ENCODE measurements around the gene GPR179.

The GPR179 gene

DNA sequence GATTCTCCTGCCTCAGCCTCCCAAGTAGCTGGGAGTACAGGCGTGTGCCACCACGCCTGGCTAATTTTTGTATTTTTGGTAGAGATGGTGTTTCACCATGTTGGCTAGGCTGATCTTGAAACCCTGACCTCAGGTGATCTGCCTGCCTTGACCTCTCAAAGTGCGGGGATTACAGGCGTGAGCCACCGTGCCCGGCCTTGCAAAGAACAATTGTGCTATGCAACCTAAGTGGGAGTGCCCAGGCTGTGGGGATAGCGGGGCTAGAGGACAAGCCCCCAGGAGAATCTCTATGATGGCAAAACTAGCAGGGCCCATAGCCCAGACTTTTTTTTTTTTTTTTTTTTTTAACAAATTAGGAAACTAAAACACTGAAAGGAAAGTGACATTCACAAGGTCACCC is 2.0 kb upstream of the GPR179 start:
- no peak for DNase-seq

DNA sequence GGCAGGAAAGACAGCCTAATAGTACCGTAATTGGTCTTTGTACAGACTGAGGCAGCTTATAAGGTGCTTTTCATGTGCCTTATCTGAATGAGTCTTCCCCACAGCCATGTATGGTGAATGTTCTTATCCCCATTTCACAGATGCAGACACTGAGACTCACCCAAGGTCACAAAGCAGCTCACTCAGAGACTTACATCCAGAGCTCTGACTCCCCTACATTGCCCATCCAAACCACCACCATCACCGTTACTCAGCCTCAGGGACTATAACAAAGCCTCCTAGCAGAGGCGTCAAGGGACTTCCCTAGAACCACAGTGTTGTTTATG is 627 bp upstream of the GPR179 start:
- no peak for DNase-seq

DNA sequence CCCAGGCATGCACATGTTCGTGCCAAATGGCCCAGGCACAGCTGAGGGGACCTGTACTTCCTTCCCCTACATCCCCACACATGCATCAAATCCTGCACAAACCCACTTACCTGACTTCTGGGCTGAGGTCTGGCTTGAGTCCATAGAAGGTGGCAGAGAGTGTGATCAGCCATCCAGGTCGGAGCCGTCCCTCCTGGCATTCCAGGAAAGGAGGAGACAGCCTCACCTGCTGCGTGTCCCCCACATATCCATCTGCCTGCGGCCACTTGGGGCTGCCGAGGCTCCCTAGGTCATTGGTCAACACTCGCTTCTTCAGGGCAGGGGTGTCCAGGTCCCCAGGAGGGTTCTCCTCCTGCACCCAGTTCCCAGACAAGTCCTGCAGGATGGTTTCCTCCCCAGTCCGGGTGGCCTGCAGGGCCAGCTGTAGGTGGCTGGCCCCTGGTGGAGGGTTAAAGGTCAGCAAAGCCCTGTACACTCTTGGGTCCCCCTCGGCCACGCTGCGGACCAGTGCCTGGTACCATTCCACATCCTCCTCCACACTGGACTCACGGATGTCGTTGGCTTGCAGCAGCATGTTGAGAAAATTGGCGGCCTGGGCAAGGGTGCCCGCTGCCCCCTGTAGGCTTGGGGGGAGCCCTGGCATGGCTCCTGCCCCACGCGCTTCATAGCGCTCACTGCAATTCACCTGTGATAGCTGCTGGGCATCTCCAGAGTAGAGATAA is 709 bp downstream of the GPR179 start:
- no peak for DNase-seq

DNA sequence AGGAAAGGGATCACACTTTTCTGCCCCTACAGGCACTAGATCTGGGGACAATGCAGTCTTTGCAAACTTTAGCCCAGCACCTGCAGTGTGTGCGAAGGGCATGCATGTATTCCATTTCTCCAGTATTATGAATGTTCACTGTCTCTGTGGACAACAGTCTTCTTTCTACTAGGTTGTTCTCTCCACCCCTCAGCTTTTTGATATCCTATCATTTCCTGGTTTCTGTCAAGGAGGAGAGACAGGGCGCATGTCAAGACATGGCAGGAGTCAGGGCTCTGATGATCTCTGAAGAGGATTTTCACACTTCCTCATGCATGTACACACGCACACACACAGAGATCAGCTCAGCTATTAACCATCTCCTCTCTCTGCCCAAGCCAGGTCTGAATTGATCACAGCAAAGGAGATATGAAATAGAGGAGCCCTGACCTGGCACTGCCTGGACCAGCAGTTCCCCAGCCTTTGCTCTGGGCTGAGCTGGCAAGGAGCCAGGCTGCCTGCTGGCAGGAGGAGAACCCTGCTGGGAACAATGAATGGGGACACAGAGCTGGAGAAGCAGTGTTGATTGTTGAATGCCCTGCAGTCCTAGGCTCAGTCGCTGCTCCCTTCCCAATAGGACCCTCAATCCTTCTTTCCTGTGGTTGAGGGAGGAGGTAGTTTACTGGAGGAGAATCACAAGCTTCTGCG is 2.6 kb downstream of the GPR179 start:
- peak; percentile 70 to 82 for DNase-seq

DNA sequence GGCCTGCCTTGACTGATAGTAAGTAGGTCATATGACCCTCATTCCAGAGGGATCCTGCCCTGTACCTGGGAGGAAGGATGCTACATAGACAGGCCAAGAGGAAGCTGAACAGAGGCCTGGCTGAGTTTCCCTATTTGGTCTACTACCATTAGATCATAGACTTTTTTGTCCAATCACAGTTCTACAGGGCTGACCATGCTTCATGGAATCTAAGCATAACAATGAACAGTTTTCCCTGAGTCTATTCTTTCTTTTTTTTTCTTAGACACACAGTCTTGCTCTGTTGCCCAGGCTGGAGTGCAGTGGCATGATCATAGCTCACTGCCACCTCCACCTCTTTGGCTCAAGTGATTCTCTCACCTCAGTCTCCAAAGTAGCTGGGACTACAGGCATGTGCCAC is 3.9 kb downstream of the GPR179 start:
- no peak for DNase-seq

DNA sequence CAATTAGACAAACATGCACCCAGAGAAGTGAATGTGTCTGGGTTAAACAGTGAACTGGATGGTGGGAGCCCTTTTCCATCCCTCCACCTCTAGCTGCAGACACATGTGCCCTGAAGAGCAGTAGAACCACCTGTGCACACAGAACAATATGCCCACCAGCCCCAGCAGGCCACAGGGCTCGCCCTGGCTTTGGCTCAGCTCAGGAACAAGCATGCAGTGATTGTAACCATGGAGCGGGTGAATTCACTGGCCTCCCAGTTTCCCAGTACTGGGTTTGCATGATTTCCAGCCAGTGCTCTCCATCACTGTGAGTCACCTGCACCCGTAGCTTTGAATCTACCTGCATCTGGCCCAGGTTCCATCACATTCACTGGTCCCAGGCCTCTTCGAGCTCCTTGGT is 5.2 kb downstream of the GPR179 start:
- no peak for DNase-seq

DNA sequence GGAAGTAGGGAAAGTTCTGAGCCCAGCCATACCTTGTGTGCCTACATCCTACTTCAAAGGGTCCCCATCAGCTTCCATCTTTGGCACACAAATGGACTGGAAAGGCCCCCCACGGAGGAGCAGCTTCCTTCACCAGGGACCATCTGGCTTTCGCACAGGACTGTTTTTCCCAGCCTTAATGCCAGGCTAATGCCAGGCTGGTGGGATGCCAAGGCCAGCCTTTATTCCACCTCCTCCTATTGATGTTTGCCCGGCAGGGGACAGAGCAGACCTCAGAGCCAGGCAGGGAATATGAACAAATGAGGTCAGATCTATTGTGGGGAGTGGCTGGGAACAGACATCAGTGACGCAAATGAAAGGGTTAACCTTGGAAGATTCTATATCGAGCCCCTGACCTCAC is 5.7 kb downstream of the GPR179 start:
- peak; percentile 14 to 44 for DNase-seq

DNA sequence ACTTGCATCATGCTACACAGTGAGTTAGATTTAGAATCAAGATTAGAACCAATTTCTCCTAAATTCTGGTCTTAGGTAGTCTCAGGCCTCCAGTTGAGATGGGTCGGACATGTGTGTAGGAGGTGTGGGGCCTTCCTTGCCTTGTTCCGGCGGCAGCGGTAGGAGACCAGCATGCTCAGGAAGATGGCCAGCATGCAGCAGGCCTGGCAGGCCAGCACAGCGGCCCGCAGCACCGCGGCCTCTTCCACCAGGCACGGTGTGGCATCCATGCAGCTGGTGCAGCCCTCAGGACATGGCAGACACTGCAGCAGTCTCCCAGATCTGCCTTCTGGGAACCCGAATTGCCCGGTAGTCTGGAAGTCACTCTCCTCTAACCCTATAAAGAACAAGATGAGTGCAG is 6.9 kb downstream of the GPR179 start:
- DNase-seq: no peak

DNA sequence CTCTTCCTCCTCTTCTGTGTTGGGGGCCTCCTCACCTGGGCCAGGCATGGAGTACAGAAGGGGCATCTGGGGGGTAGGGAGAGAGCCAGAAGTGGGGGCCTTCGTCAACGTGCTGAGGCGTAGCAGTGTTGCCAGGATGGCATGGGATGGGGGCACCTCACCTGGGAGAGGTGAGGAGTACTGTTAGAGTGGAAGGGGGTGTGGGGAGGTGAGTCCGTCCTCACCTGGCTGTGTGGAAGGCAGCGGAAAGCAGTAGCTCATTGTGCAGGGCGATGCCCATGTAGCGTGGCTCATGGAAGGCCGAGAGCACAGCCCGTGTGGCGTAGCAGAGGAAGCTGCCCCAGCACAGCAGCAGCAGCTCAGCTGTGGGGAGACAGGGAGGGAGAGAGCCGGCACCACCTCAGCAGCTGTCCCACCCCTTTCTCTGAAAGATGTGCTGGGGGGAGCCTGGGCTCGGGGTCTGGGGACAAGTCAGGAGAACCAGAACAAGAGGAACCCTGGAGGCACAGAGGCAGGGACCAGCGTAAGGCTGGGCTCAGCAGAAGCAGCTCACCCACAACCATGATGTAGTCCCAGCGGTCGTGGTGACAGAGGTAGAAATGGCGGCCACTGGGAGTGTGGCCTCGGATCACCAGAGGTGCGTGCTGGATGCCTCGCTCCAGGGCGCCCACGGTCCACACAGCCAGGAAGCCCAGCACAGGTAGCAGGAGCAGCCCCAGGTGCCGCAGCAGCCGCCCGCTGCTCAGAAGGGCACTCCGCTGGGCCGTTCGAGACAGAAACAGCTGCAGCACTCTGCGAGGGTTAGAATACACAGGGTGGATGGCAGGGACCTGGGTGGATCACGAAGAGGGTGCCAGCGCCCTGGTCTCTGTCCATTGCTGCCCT is 9.0 kb downstream of the GPR179 start:
- DNase-seq: no peak

DNA sequence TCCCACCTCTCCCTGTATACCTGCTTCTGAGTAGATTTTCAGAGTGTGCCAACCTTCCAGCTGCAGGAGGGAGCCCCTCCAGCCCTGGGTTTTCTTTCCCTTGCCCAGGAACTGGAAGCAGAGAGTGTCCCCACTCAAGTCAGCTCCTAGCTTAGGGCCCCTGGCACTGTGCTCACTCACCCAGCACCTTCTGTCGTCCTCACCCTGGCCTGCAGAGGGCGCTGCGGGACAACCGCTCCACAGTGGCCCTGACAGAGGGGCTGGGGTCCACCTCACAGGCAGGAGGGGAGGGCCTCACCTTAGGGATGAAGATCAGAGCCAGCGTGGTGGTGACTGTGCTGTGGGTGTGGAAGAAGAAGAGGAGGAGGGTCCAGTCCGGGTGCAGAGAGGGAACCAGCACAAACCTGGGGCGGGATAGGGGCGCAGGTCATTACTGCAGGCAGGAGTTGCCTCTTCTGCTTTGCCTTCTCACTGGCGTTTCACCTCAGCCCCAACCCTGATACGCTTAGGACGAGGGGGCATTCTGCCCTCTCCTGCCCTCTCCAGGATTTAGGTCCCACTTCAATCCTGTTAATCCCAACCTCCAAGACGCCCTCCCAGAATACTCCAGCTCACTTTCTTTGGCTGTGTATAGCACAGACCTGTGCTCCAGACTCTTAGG is 10.0 kb downstream of the GPR179 start:
- peak; percentile 30 to 38 for DNase-seq

DNA sequence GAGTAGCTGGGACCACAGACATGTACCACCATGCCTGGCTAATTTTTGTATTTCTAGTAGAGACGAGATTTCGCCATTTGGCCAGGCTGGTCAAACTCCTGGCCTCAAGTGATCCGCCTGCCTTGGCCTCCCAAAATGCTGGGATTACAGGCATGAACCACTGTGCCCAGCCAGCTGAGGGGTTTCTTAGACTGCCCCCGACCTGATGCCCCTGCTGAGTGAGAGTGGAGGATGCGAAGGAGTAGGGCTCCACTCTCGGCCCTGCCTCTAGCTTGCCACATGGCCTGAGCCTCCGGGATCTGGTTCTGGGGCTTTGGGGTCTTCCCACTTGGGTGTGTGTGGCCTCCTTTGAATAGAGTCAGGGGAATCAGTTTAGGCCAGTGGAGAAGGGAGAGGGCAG is 11.0 kb downstream of the GPR179 start:
- no peak for DNase-seq

DNA sequence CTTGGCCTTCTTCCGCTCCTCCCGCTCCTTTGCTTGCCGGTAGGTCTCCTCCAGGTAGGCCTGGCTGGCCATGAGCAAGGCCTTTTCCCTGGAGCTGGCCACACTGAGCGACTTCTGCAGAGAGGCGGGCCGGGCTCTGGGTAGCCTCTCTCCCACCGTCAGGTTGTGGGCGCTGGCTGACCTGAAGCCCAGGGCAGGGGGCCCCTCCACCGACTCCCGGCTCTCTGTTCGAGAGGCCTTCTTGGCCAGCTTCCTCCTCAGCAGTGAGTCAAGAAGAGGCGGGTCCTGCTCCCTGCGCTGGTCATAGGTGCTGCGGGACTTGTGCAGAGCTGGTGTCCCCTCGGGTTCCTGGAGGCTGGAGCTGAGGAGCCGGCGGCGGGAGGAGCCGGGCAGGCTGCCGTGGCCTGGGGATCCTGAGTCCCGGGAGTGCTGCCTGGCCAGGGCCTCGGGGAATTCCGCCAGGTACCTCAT is 12.8 kb downstream of the GPR179 start:
- no peak for DNase-seq

DNA sequence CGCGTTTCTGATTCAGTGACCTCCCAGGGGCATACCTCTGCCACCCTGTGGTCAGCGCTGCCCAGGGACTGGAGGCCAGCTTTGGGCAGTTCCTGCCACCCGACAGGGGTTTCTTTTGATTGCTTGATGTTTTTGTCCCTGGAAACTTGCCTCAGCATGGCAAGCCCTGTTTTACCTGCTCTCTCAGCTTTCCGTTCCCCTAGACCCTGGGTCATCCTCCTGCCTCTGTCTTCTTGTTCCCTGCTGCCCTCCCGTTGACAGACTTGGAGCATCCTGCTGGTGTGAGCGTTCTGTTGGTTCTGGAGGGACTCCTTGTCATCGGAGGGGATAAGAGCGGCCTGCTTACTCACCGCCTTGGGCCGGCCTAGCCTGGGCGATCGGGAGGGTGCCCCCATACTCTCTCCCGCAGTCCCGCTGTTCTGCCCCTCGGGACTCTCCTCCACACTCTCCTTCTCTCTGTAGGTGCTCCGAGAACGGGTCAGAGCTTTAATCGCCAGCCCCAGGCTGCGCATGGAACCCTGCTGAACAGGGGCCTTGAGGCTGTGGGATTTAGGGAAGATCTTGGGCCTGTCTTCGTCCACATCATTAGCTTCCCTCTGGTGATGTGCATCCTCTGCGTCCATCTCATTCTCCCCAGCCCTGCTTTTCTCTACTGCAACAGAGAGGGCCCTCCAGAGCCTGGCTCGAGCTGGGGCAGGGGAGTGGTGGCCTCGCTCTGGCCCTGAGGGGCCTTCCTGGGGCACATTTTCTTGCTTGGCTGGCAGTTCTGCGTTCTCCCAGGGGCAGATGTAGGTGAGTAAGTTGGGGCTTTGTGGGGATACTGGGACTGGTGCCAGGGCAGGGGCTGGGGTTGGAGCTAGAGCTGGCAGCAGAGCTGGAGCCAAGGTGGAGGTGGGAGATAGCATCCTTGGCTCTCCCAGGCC is 13.7 kb downstream of the GPR179 start:
- no peak for DNase-seq

DNA sequence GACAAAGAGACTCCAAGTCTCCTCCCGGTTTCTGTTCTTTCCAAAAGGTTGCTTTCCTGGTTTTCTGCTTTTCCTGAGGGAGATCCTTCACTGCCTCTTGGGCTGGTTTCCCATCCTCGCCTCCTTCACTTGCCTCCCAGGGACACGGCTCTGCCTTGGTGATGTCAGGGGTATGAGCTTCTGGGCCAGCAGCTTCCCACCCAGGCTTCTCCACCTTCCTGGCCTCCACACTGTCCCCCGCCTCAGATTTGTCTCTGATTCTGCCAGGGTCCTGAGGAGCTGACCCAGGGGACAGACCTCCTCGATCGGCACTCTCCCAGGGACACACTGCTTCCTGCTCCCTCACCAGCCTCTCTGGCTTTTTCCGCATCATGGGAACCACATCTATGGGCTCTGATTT is 14.5 kb downstream of the GPR179 start:
- DNase-seq: no peak

DNA sequence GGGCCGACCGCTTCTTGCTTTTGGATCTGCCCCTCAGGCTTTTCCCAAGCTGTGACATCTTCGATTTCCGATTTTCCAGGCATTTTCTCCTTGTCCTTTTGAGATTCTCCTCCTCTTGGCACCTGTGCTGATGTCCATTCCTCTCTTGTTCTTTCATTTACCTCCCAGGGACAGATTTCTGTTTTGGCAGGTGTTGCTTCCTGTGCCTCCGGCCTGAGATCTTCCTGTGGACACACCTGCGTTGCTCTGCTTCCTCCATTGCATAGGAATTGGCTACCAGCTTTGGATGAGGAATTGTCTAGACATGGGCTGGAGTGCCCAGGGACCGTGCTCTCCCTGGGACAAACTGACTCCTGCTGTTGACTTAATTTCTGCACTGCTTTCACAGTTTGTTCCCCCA is 15.1 kb downstream of the GPR179 start:
- peak in 1 of 2 experiments; percentile 27 for DNase-seq

DNA sequence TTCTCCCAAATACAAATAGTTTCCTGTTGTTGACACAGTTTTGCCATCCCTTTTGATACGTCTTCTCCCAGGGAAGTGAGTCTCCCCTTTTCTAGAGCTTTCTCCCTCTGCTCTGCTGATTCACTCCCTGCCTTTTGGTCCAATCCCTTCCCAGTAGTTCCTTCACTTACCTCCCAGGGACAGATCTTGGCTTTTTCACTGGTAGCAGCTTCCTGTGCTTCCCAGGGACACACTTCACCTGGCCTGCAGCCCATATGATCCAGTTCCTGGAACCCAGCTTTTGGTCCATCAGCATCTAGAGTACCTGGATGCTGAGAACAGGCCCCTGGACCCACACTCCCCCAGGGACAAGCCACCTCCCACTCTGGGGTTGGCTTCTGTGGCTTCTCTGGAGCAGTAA is 15.8 kb downstream of the GPR179 start:
- no peak for DNase-seq

DNA sequence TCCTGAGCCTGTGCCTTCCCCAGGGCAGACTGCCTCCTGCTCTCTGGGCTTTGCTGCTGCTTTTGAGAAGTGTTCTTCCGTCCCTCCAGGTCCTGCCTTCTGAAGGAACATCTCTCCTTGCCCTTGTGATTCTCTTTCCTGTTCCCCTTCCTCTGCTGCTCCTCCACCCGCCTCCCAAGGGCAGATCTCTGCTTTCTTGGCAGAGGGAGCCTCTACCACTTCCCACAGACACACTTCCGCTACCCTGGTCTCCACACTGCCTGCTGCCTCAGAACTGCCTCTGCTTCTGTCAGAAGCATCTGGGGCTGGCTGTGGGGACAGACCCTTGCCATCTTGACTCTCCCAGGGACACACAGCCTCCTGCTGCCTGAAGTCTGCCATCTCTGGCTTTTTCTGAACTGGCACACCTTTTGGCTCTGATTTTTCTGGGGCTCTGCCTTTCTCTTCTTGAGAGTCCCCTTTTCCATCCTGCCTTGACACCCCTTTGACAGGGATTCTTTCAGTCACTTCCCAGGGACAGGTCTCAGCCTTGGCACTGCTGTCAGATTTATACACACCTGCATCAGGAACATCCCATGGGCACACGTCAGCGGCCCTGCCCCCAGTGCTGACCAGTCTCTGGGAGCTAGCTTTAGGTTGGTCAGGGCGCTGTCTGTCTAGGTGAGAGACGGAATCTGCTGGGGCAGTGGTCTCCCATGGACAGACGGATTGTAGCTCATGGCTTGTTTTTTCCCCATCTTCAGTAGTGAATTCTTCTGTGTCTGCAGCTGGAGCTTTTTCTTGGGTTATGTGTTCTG is 16.6 kb downstream of the GPR179 start:
- DNase-seq: no peak

DNA sequence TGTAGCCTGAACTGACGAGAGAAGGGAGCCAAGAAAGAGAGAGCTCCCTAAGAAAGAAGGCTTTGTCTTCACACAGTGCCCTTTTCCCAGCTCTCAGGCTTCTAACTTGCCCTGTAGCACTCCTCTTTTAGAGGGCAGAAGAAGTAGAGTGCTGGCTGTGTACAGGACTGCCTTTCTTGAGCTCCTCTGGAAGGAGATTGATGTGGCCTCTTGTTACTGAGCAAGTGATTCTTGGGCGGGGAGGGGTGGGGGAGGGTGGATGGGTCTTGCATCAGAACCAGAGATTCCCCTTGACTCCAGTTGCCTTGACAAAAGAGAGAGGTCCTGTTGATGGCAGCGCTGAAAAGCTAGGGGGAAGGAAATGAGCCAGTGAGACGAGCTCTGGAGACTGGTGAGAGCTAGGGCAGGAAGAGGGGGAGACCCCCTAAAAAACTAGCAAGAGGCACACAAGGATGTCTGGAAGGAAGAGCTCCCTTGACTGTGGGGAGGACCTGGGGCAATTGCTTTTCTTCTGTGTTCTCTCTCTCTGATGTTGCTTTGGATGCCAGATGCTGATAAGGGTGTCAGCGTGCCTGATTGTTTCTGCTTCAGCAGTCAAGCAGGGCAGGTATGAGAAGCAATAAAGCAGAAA is 18.4 kb downstream of the GPR179 start:
- DNase-seq: no peak

DNA sequence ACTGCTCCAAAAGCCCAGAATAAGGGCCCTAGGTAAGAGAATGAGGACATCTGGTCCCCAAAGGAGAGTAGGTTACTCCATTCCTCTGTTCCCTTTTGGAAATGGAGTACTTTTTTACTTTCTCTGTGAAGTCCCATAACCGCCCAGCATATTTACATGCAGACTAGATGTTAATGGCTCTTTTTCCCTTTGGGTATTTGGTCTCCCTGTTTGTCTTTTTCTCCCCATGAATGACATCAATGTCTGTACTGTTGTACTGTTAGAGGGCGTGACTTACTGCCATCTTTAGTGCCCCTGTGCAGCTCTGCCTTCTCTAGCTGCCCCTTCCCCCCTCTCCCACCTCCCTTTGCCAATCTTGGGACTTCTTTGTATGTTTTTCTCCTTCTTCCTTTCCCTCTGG is 19.0 kb downstream of the GPR179 start:
- DNase-seq: no peak

DNA sequence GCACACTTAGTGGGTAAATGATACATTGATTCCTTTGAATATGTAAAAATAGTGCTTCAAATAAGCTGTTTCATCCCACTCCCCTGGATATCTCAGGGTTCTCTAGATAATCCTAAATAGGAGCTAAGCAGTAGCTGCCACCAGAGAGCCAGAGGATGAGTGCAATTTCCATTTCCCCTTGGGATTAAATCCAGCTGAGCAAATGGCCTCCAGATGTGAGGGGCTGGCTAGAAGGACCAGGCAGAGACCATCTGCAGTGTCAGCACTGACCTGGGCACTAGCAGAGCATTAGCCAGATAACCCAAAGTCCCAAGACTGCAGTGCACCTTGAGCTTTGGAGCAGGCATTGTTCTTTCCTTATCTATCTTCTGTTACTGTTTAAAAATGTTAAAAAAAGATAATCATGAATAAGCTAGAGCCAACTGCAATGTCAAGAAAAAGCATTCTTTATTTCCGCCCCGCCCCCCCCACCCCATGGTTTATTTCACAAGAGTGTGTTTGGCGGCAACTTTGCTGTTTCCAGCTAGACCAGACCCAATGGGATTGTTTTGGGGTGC is 19.5 kb downstream of the GPR179 start:
- DNase-seq: no peak

Measured in NCI-H2081 (cell line).